Measurements from ENCODE around the gene CALML4. TPM values are rescaled to one million over a fixed set of nuclear protein-coding genes. Genes with fewer than 3 reads are reported as not detected.
"Not testable (repeated sequence)": the region's sequence is repeated elsewhere in the genome, so short reads cannot be mapped to it uniquely, and the experiment has no call there.

The CALML4 gene
- total RNA-seq, 4 donors from 2014 or later: 2.6 to 9.3 (median 4.6) TPM

DNA sequence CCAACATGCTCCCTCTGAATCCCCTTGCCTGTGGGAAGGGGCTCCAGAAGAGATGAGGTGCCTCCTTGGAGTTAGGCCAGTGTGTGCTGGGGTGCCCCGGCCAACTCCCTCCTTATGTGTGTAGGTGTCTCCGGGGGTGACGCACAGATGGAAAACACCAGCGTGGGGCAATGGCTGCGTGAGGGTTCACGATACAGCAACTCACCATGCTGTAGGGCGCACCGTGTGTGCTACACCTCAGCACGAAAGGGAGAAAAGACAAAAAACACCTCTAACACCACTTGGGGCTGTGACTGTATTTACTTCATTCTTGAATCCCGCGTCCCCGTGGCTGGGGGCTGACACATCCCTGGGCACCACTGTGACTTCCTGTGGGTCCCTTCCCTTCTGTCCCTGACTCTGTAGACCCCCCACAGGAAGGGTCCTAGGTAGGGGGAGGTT lies 1.6 kb upstream of the CALML4 start:
- intact Hi-C loops (cut with DNase I; ENCODE audit: low total_unique reads): no loop called here
- no peak for TF ChIP-seq POLR2A (IDR thresholded peaks at IDR 0.05)
- TF ChIP-seq, protein P1, sequence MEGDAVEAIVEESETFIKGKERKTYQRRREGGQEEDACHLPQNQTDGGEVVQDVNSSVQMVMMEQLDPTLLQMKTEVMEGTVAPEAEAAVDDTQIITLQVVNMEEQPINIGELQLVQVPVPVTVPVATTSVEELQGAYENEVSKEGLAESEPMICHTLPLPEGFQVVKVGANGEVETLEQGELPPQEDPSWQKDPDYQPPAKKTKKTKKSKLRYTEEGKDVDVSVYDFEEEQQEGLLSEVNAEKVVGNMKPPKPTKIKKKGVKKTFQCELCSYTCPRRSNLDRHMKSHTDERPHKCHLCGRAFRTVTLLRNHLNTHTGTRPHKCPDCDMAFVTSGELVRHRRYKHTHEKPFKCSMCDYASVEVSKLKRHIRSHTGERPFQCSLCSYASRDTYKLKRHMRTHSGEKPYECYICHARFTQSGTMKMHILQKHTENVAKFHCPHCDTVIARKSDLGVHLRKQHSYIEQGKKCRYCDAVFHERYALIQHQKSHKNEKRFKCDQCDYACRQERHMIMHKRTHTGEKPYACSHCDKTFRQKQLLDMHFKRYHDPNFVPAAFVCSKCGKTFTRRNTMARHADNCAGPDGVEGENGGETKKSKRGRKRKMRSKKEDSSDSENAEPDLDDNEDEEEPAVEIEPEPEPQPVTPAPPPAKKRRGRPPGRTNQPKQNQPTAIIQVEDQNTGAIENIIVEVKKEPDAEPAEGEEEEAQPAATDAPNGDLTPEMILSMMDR (IDR thresholded peaks at IDR 0.05): no peak
- 90% methylated on average over 12 of the region's 12 CpGs for WGBS, 2 donors
- no peak overlapping the region for H3K4me3 ChIP-seq (ENCODE audit: low read depth, poor library complexity, severe bottlenecking)
- DNase-seq (ENCODE audit: low spot score in 2 of 2): peak in 1 of 2 donors; percentile 81

DNA sequence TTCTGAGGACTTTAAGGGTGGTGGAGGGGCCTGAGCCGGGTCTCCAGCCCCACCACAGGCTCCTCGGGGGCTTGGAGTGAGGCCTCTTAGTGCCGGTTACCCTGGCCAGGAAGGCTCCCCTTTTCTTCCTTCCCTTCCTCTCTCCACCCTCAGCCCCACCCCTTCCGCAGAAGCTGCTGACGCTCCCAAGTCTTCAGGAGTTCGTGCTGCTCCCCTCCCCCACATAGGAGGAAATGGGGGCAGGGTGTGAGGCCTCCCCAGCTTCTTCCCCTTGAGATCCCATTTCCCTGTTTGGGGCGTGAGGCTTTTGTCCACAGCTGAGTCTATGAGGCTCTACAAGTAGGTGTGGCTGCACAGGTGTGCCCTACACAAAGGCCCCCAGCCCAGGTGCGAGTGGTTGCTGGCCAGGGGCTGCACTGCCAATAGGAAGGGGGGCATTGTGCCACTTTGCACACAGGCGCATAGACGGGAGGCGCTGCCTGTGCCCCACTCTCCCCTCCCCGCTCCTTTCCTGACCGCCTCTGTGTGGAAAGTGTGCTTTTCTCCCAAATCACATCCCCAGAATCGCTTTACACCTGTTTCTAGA lies 915 bp upstream of the CALML4 start:
- intact Hi-C loops (cut with DNase I; ENCODE audit: low total_unique reads): no loop called here
- TF ChIP-seq, protein P1 (IDR thresholded peaks at IDR 0.05): no peak
- no peak for TF ChIP-seq POLR2A (IDR thresholded peaks at IDR 0.05)
- peak; percentile 65 to 89 for DNase-seq (ENCODE audit: low spot score in 2 of 2)
- no peak overlapping the region for H3K4me3 ChIP-seq (ENCODE audit: low read depth, poor library complexity, severe bottlenecking)
- 47 to 52% methylated on average over 14 of the region's 14 CpGs for WGBS, 2 donors

DNA sequence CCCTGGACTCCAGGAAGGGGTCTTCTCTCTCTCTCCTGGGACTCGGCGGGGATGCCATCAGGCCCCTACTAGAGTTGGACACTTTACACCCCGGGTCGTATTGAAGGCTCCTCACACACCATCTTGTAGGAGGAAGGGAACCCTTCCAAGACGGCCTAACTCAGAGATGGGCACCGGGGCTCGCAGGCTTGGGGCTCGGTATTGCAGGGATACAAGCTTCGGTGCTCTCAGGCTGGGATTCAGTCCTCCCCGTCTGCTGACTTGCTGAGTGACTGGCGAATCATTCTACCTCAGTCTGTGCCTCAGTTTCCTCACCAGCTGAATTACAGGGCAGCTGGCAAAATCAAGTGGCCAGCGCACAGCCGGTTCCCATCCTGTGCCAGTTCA lies 419 bp upstream of the CALML4 start:
- no peak overlapping the region for H3K4me3 ChIP-seq (ENCODE audit: low read depth, poor library complexity, severe bottlenecking)
- WGBS, 2 donors: 68 to 76% methylated on average over 10 to 13 of the region's 13 CpGs
- intact Hi-C loops (cut with DNase I; ENCODE audit: low total_unique reads): no loop called here
- no peak for TF ChIP-seq POLR2A (IDR thresholded peaks at IDR 0.05)
- TF ChIP-seq, protein P1 (IDR thresholded peaks at IDR 0.05): no peak
- no peak for DNase-seq (ENCODE audit: low spot score in 2 of 2)

DNA sequence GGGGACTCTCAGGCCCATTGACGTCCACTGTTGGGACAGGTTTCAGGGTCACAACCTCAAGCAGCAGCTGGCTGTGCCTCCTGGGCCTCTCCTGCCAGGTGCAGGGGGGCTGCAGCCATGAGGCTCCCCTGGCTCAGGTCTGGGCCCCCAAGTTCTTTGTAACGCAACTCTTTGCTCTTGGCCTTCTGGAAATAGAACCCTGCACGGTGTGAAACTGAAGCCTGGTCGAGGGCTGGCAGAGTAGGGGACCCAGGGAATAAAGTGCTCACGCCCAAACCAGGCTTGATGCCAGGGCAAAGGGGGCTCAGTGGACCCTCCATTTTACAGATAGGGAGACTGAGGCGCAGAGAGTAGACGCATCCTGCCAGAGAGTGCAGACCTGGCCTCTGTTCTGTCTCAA lies 771 bp downstream of the CALML4 start:
- WGBS, 2 donors: 89 to 93% methylated on average over 7 of the region's 7 CpGs
- DNase-seq (ENCODE audit: low spot score in 2 of 2): peak in 1 of 2 donors; percentile 75
- H3K4me3 ChIP-seq (ENCODE audit: low read depth, poor library complexity, severe bottlenecking): no peak overlapping the region
- intact Hi-C loops (cut with DNase I; ENCODE audit: low total_unique reads): loop anchor here (5.0 kb wide), 1 partner anchor 1793 kb away; no protein-coding TSS in a partner anchor
- no peak for TF ChIP-seq POLR2A (IDR thresholded peaks at IDR 0.05)
- TF ChIP-seq, protein P1 (IDR thresholded peaks at IDR 0.05): no peak

DNA sequence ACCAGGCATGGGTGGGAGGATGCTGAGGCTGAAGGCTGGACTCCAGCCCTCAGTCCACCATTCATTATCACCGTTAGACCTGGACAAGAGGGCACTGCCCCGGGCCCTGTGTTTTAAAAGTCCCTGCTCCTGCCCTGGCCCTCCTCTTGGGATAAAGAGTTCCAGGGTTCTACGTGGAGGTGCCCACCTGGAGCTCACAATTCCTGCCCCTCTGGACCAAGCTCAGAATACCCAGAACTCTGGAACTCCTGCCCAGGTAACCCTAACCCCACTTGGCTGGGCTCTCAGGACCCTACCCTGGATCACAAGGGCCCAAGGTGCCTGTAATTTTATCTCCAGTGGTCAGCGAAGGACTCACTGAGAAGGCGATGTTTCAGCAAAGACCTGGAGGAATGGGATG lies 1.2 kb downstream of the CALML4 start:
- peak in 1 of 2 donors; percentile 57 for DNase-seq (ENCODE audit: low spot score in 2 of 2)
- intact Hi-C loops (cut with DNase I; ENCODE audit: low total_unique reads): loop anchor here (5.0 kb wide), 1 partner anchor 1793 kb away; no protein-coding TSS in a partner anchor
- WGBS, 2 donors: 94 to 96% methylated on average over 4 to 5 of the region's 5 CpGs
- TF ChIP-seq, protein P1 (IDR thresholded peaks at IDR 0.05): no peak
- no peak for TF ChIP-seq POLR2A (IDR thresholded peaks at IDR 0.05)
- H3K4me3 ChIP-seq (ENCODE audit: low read depth, poor library complexity, severe bottlenecking): no peak overlapping the region

DNA sequence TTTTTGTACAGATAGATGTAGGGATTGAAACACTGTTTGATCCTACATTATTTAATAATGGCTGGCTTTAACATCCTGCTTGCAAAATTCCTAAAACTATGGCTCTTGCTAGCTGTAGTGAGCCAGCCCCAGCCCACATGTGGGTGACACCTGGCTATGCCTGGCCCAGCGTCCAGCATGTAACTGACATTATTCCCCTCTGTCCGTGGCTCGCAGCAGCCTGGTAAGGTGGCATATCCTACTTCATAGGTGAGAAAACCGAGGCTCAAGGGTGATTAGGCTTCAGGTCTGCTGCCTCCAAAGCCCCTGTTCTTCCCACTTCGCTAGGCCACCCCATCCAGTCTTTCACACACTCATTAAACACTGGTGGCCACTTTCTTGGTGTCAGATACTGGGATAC lies 1.6 kb downstream of the CALML4 start:
- no peak overlapping the region for H3K4me3 ChIP-seq (ENCODE audit: low read depth, poor library complexity, severe bottlenecking)
- intact Hi-C loops (cut with DNase I; ENCODE audit: low total_unique reads): loop anchor here (5.0 kb wide), 1 partner anchor 1794 kb away; no protein-coding TSS in a partner anchor
- WGBS, 2 donors: 93 to 97% methylated on average over 5 of the region's 5 CpGs
- TF ChIP-seq, protein P1 (IDR thresholded peaks at IDR 0.05): no peak
- TF ChIP-seq POLR2A (IDR thresholded peaks at IDR 0.05): no peak
- peak in 1 of 2 donors; percentile 20 for DNase-seq (ENCODE audit: low spot score in 2 of 2)

DNA sequence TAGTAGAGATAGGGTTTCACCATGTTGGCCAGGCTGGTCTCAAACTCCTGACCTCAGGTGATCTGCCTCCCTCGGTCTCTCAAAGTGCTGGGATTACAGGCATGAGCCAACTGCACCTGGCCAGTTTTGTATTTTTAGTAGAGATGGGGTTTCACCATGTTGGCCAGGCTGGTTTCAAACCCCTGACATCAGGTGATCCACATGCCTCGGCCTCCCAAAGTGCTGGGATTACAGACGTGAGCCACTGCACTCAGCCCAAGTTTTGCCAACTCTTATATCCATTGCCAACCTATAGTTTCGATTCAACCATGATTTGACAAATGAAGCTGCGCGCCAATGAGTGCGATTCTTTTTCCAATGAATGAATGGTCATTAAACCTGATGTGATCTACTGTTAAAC lies 2.1 kb downstream of the CALML4 start:
- peak in 1 of 2 donors; percentile 59 for DNase-seq (ENCODE audit: low spot score in 2 of 2)
- intact Hi-C loops (cut with DNase I; ENCODE audit: low total_unique reads): loop anchor here (5.0 kb wide), 1 partner anchor 1794 kb away; no protein-coding TSS in a partner anchor
- 95% methylated on average over 7 of the region's 7 CpGs for WGBS, 2 donors

More for the DNA sequence above, 2.1 kb downstream of the CALML4 start:
- H3K4me3 ChIP-seq (ENCODE audit: low read depth, poor library complexity, severe bottlenecking): not testable (repeated sequence)

Measured in lower leg skin (tissue), 4 donors.